Measurements from ENCODE around the gene CPXM2. TPM values are rescaled to one million over a fixed set of nuclear protein-coding genes. Genes with fewer than 3 reads are reported as not detected.
"Not testable (repeated sequence)": the region's sequence is repeated elsewhere in the genome, so short reads cannot be mapped to it uniquely, and the experiment has no call there.

CPXM2 gene
- total RNA-seq, 1 donor from 2014 or later = 7.6 TPM

GRCh38 chr10:123744224-123744536 lies 147.4 kb downstream of the CPXM2 start:
- DNase-seq (ENCODE audit: low spot score) = no peak

GRCh38 chr10:123743441-123744223 lies 148.0 kb downstream of the CPXM2 start:
- no peak for DNase-seq (ENCODE audit: low spot score)

- no peak for DNase-seq (ENCODE audit: low spot score)
Measured at GRCh38 chr10:123742751-123743440, 148.7 kb downstream of the CPXM2 start.

- no peak for DNase-seq (ENCODE audit: low spot score)
Measured at GRCh38 chr10:123741711-123742110, 149.9 kb downstream of the CPXM2 start.

GRCh38 chr10:123741146-123741545 lies 150.5 kb downstream of the CPXM2 start:
- no peak for DNase-seq (ENCODE audit: low spot score)

GRCh38 chr10:123736917-123737316 lies 154.7 kb downstream of the CPXM2 start:
- not testable (repeated sequence) for DNase-seq (ENCODE audit: low spot score)

- DNase-seq (ENCODE audit: low spot score) = no peak
Measured at GRCh38 chr10:123729523-123729922, 162.1 kb downstream of the CPXM2 start.

GRCh38 chr10:123726836-123727235 lies 164.8 kb downstream of the CPXM2 start:
- no peak for DNase-seq (ENCODE audit: low spot score)

GRCh38 chr10:123726381-123726780 lies 165.2 kb downstream of the CPXM2 start:
- DNase-seq (ENCODE audit: low spot score) = no peak

GRCh38 chr10:123724747-123725146 lies 166.9 kb downstream of the CPXM2 start:
- no peak for DNase-seq (ENCODE audit: low spot score)

- no peak for DNase-seq (ENCODE audit: low spot score)
Measured at GRCh38 chr10:123722351-123722750, 169.3 kb downstream of the CPXM2 start.

GRCh38 chr10:123721441-123722049 lies 170.1 kb downstream of the CPXM2 start:
- DNase-seq (ENCODE audit: low spot score) = no peak

GRCh38 chr10:123720536-123720935 lies 171.1 kb downstream of the CPXM2 start:
- DNase-seq (ENCODE audit: low spot score) = no peak

GRCh38 chr10:123718544-123719060 lies 173.0 kb downstream of the CPXM2 start:
- DNase-seq (ENCODE audit: low spot score) = no peak

GRCh38 chr10:123717336-123717735 lies 174.3 kb downstream of the CPXM2 start:
- no peak for DNase-seq (ENCODE audit: low spot score)

GRCh38 chr10:123715546-123715945 lies 176.1 kb downstream of the CPXM2 start:
- DNase-seq (ENCODE audit: low spot score) = no peak

- no peak for DNase-seq (ENCODE audit: low spot score)
Measured at GRCh38 chr10:123706236-123706635, 185.4 kb downstream of the CPXM2 start.

- DNase-seq (ENCODE audit: low spot score) = no peak
Measured at GRCh38 chr10:123704812-123705211, 186.8 kb downstream of the CPXM2 start.

GRCh38 chr10:123704076-123704475 lies 187.5 kb downstream of the CPXM2 start:
- DNase-seq (ENCODE audit: low spot score) = no peak

GRCh38 chr10:123703195-123703790 lies 188.3 kb downstream of the CPXM2 start:
- DNase-seq (ENCODE audit: low spot score) = no peak
